H9 (cell line): ENCODE data around the gene NPAS3. TPM values are rescaled to one million over a fixed set of nuclear protein-coding genes. Genes with fewer than 3 reads are reported as not detected.

Source experiments
- DNase-seq: peaks from one replicate; pipeline ENCODE4 v3.0.0-alpha.2; 2017
- H2AFZ ChIP-seq: one replicate; pipeline ENCODE4 v1.6.1; 2013; ENCODE audit warnings: mild to moderate bottlenecking, low read length, control low read depth, moderate library complexity
- H2AK5ac ChIP-seq: 2 replicates; pipeline ENCODE4 v1.6.1; 2013; ENCODE audit warnings: low read length, control low read depth, mixed read lengths; ENCODE audit not compliant: insufficient read length
- H2BK120ac ChIP-seq: one replicate; pipeline ENCODE4 v1.6.1; 2013; ENCODE audit warnings: low read depth, mild to moderate bottlenecking, low read length, control low read depth, inconsistent platforms; ENCODE audit not compliant: poor library complexity, severe bottlenecking
- H2BK12ac ChIP-seq: 2 replicates; pipeline ENCODE4 v1.6.1; 2013; ENCODE audit warnings: low read length, control low read depth, mixed read lengths, low read depth; ENCODE audit not compliant: insufficient read length
- H2BK15ac ChIP-seq: 2 replicates; pipeline ENCODE4 v1.6.1; 2013; ENCODE audit warnings: low read depth, low read length, control low read depth
- H2BK20ac ChIP-seq: one replicate; pipeline ENCODE4 v1.6.1; 2013; ENCODE audit warnings: low read depth, mild to moderate bottlenecking, low read length, control low read depth, inconsistent platforms; ENCODE audit not compliant: poor library complexity, severe bottlenecking
- H2BK5ac ChIP-seq: 2 replicates; pipeline ENCODE4 v1.6.1; 2013; ENCODE audit warnings: low read length, control low read depth, mixed read lengths; ENCODE audit not compliant: insufficient read length
- H3K14ac ChIP-seq: 2 replicates; pipeline ENCODE4 v1.6.1; 2013; ENCODE audit warnings: low read length, control low read depth; ENCODE audit not compliant: insufficient read depth
- H3K18ac ChIP-seq: 2 replicates; pipeline ENCODE4 v1.6.1; 2013; ENCODE audit warnings: low read depth, mild to moderate bottlenecking, mixed read lengths, low read length, control low read depth; ENCODE audit not compliant: insufficient read length
- H3K23ac ChIP-seq: 2 replicates; pipeline ENCODE4 v1.6.1; 2013; ENCODE audit warnings: low read length, control low read depth, mixed read lengths, low read depth; ENCODE audit not compliant: insufficient read length
- H3K23me2 ChIP-seq: 2 replicates; pipeline ENCODE4 v1.6.1; 2013; ENCODE audit warnings: low read depth, mild to moderate bottlenecking, mixed read lengths, low read length, control low read depth; ENCODE audit not compliant: insufficient read length, poor library complexity, severe bottlenecking
- H3K27ac ChIP-seq: 2 replicates; pipeline ENCODE4 v1.5.1; 2013; ENCODE audit warnings: low read length, control low read depth, mixed read lengths, low read depth; ENCODE audit not compliant: insufficient read length
- H3K27me3 ChIP-seq: 2 replicates; pipeline ENCODE4 v1.6.1; 2013; ENCODE audit warnings: low read length, control low read depth, inconsistent platforms; ENCODE audit not compliant: insufficient read depth
- H3K4ac ChIP-seq: 2 replicates; pipeline ENCODE4 v1.6.1; 2013; ENCODE audit warnings: low read depth, mild to moderate bottlenecking, control low read depth, inconsistent platforms, low read length, moderate library complexity
- H3K4me1 ChIP-seq: 2 replicates; pipeline ENCODE4 v1.6.1; 2013; ENCODE audit warnings: low read length, control low read depth, inconsistent platforms; ENCODE audit not compliant: insufficient read depth
- H3K4me2 ChIP-seq: 2 replicates; pipeline ENCODE4 v1.6.1; 2013; ENCODE audit warnings: low read length, control low read depth, mixed read lengths; ENCODE audit not compliant: insufficient read length, insufficient read depth
- H3K56ac ChIP-seq: 2 replicates; pipeline ENCODE4 v1.6.1; 2013; ENCODE audit warnings: low read depth, mild to moderate bottlenecking, mixed read lengths, low read length, control low read depth; ENCODE audit not compliant: insufficient read length
- H3K79me1 ChIP-seq: 2 replicates; pipeline ENCODE4 v1.6.1; 2013; ENCODE audit warnings: low read depth, mild to moderate bottlenecking, moderate library complexity, low read length, control low read depth, inconsistent platforms; ENCODE audit not compliant: insufficient read depth, poor library complexity, severe bottlenecking
- H3K79me2 ChIP-seq: 2 replicates; pipeline ENCODE4 v1.6.1; 2013; ENCODE audit warnings: low read length, control low read depth, inconsistent platforms; ENCODE audit not compliant: insufficient read depth
- H3K9ac ChIP-seq: 2 replicates; pipeline ENCODE4 v1.6.1; 2013; ENCODE audit warnings: low read length, control low read depth, mixed read lengths; ENCODE audit not compliant: insufficient read length; ENCODE audit errors: extremely low read depth
- H3K9me3 ChIP-seq: one replicate; pipeline ENCODE4 v1.6.1; 2013; ENCODE audit warnings: low read depth, low read length, inconsistent platforms; ENCODE audit not compliant: control insufficient read depth
- H3T11ph ChIP-seq: one replicate; pipeline ENCODE4 v1.6.1; 2013; ENCODE audit warnings: mild to moderate bottlenecking, low read length, control low read depth, inconsistent platforms
- H4K20me1 ChIP-seq: one replicate; pipeline ENCODE4 v1.6.1; 2013; ENCODE audit not compliant: control insufficient read depth, insufficient read length, insufficient read depth
- H4K5ac ChIP-seq: 2 replicates; pipeline ENCODE4 v1.6.1; 2013; ENCODE audit warnings: low read depth, mild to moderate bottlenecking, mixed read lengths, low read length, control low read depth; ENCODE audit not compliant: insufficient read length
- H4K8ac ChIP-seq: replicated peaks from 2 replicates; pipeline ENCODE4 v1.6.1; 2013; ENCODE audit warnings: low read length, control low read depth, mixed read lengths, low read depth; ENCODE audit not compliant: insufficient read length
- H4K91ac ChIP-seq: 2 replicates; pipeline ENCODE4 v1.6.1; 2013; ENCODE audit warnings: low read depth, mild to moderate bottlenecking, moderate library complexity, mixed read lengths, low read length, control low read depth; ENCODE audit not compliant: insufficient read length
- H3K27ac Mint-ChIP-seq, 3 experiments: 2 replicates in 2 of 3; 3 replicates in 1 of 3; pipeline ENCODE4 v1.8.0; 2020 to 2021; ENCODE audit warnings: mixed read lengths in 3 of 3, mild to moderate bottlenecking in 1 of 3, moderate library complexity in 1 of 3
- H3K27me3 Mint-ChIP-seq: 2 replicates; pipeline ENCODE4 v1.8.0; 2021; ENCODE audit warnings: low read depth, mild to moderate bottlenecking, moderate library complexity, mixed read lengths
- H3K36me3 Mint-ChIP-seq, 3 experiments: 2 replicates in 2 of 3; 3 replicates in 1 of 3; pipeline ENCODE4 v1.8.0; 2020 to 2021; ENCODE audit warnings: low read depth in 3 of 3, mixed read lengths in 3 of 3; ENCODE audit not compliant: insufficient read depth in 1 of 3
- H3K4me1 Mint-ChIP-seq, 2 experiments: 2 replicates each; pipeline ENCODE4 v1.8.0; 2020; ENCODE audit warnings: mixed read lengths in 2 of 2
- H3K4me3 Mint-ChIP-seq, 2 experiments: 2 replicates in 1 of 2; 3 replicates in 1 of 2; pipeline ENCODE4 v1.8.0; 2020 to 2021; ENCODE audit warnings: mild to moderate bottlenecking in 2 of 2, mixed read lengths in 2 of 2, moderate library complexity in 1 of 2
- H3K9me3 Mint-ChIP-seq, 2 experiments: 2 replicates in 1 of 2; 3 replicates in 1 of 2; pipeline ENCODE4 v1.8.0; 2020; ENCODE audit warnings: mild to moderate bottlenecking in 2 of 2, mixed read lengths in 2 of 2, moderate library complexity in 1 of 2
- WGBS: extraction: QIAGEN DNeasy Blood & Tissue Kit; methylation state at CpG from one replicate; pipeline ENCODE4 v1.1.7; 2013; ENCODE audit warnings: missing lambda C conversion rate, low lambda C conversion rate, mixed read lengths; ENCODE audit not compliant: insufficient read length; ENCODE audit errors: extremely low coverage; 5-methylcytosine and 5-hydroxymethylcytosine counted together
- total RNA-seq: library from RNA; stranded (reverse); gene quantifications from 2 replicates; pipeline ENCODE4 v1.2.1, GENCODE V29; 2021
- TF ChIP-seq, protein P1 (sequence below): fragments of 200-600 bp; sonication (generic); conservative IDR thresholded peaks from 3 replicates; pipeline ENCODE4 v1.8.0; 2021; ENCODE audit warnings: antibody characterized with exemption, mild to moderate bottlenecking

Gene NPAS3
- total RNA-seq, 1 experiment from 2014 or later: 0.17 TPM

DNA sequence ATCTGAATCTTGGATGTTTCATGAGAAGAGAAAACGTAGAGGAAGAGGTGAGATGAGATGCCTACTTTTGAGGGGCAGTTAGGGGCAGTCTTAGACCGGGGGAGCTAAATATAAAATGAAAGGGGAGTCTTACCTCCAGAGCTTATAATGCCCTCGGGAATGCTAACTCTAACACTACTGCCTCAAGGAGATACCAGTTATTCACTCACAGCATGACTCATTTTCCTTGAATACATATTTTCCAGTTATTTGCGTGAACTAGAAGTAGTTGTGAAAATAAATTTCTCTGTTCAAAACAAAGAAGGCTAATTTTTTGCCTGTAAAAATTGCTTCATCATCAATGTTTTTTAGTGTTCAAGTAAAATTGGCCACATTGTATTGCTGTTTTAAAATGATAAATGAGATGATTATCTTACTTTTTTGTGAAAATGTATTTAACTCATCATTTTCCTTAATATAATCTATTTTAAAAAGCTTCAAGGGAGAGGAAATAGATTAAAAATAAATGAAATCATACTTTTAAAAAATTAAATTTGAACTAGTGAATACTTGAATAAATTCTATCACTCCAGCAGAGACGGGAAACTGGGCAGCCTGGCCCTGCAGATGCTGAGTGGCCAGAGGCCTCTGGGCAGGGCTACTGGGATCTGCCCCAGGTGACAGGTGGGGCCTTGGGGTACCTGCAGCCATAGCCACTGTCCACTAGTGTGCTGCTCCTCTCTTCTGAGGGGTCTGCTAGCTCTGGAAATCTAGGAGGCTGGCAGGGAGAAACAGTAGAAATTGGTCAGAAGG, 672.9 kb downstream of the NPAS3 start:
- Histone ChIP-seq H4K5ac (no peak overlapping the region), H3K23me2 (no peaks in the 10 kb centered on the region), H3K27ac (no peak overlapping the region), H3K23ac (no peak overlapping the region), H2BK12ac (no peak overlapping the region), H3K79me2 (no peaks in the 10 kb centered on the region), H3K56ac (no peak overlapping the region), H3K4me2 (no peak overlapping the region), H3K9ac (no peak overlapping the region), H3K14ac (no peak overlapping the region), H2BK20ac (no peak overlapping the region), H3K27me3 (no peaks in the 10 kb centered on the region), H3K4me1 (no peaks in the 10 kb centered on the region), H4K8ac (no peak overlapping the region), H3T11ph (no peak overlapping the region), H4K20me1 (no peaks in the 10 kb centered on the region), H3K18ac (no peak overlapping the region), H2AFZ (no peak overlapping the region), H3K79me1 (no peaks in the 10 kb centered on the region), H2BK5ac (no peak overlapping the region), H3K9me3 (no peaks in the 10 kb centered on the region), H3K4ac (no peak overlapping the region), H4K91ac (no peak overlapping the region), H2BK15ac (no peak overlapping the region), H2BK120ac (no peak overlapping the region), H2AK5ac (no peak overlapping the region)
- H3K4me3 Mint-ChIP-seq: no peak overlapping the region; a peak in 1 of 5 replicates
- DNase-seq: peak; percentile 28
- no CpG with 5 or more reads among the region's 5 CpGs for WGBS
- H3K4me1 Mint-ChIP-seq: peaks cover 16 to 23% of the 10 kb centered on the region in 2 experiments
- H3K27ac Mint-ChIP-seq: no peak overlapping the region; a peak in 1 of 7 replicates
- H3K27me3 Mint-ChIP-seq: no peaks in the 10 kb centered on the region; the same call in 1 of the 2 replicates
- no peaks in the 10 kb centered on the region for H3K9me3 Mint-ChIP-seq
- TF ChIP-seq, protein P1, sequence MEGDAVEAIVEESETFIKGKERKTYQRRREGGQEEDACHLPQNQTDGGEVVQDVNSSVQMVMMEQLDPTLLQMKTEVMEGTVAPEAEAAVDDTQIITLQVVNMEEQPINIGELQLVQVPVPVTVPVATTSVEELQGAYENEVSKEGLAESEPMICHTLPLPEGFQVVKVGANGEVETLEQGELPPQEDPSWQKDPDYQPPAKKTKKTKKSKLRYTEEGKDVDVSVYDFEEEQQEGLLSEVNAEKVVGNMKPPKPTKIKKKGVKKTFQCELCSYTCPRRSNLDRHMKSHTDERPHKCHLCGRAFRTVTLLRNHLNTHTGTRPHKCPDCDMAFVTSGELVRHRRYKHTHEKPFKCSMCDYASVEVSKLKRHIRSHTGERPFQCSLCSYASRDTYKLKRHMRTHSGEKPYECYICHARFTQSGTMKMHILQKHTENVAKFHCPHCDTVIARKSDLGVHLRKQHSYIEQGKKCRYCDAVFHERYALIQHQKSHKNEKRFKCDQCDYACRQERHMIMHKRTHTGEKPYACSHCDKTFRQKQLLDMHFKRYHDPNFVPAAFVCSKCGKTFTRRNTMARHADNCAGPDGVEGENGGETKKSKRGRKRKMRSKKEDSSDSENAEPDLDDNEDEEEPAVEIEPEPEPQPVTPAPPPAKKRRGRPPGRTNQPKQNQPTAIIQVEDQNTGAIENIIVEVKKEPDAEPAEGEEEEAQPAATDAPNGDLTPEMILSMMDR: no peak
- H3K36me3 Mint-ChIP-seq: no peaks in the 10 kb centered on the region
